Measurements from ENCODE around the gene FAM169A.
"Not testable (repeated sequence)": the region's sequence is repeated elsewhere in the genome, so short reads cannot be mapped to it uniquely, and the experiment has no call there.

Gene FAM169A

GRCh38 chr5:74761241-74761640 is 104.9 kb downstream of the FAM169A start:
- TF ChIP-seq CTCF (IDR thresholded peaks at IDR 0.05; ENCODE audit: control insufficient read depth, insufficient read depth, low read depth, low read length, missing control alignments), result no peak
- H3K4me3 ChIP-seq (ENCODE audit: control insufficient read depth, low read depth, low read length), result no peak overlapping the region
- no peak for DNase-seq (ENCODE audit: low read depth)

- H3K4me3 ChIP-seq (ENCODE audit: control insufficient read depth, low read depth, low read length); DNase-seq (ENCODE audit: low read depth): not testable (repeated sequence)
Observed at GRCh38 chr5:74748742-74749141, 117.4 kb downstream of the FAM169A start.

GRCh38 chr5:74738406-74738805 is 127.8 kb downstream of the FAM169A start:
- TF ChIP-seq CTCF (IDR thresholded peaks at IDR 0.05; ENCODE audit: control insufficient read depth, insufficient read depth, low read depth, low read length, missing control alignments), result no peak
- no peak for DNase-seq (ENCODE audit: low read depth)
- no peak overlapping the region for H3K4me3 ChIP-seq (ENCODE audit: control insufficient read depth, low read depth, low read length)

GRCh38 chr5:74736759-74737158 is 129.4 kb downstream of the FAM169A start:
- no peak overlapping the region for H3K4me3 ChIP-seq (ENCODE audit: control insufficient read depth, low read depth, low read length)
- no peak for TF ChIP-seq CTCF (IDR thresholded peaks at IDR 0.05; ENCODE audit: control insufficient read depth, insufficient read depth, low read depth, low read length, missing control alignments)
- DNase-seq (ENCODE audit: low read depth), result no peak
